Endothelial cell of umbilical vein (primary cell): ENCODE results near the gene TMF1.

Source experiments
- CTCF ChIP-seq, 2 donors: IDR thresholded peaks; 1 replicate in 1 of 2; 2 replicates in 1 of 2; pipeline ENCODE4 v1.5.1; 2011; ENCODE audit warnings: low read length in 2 of 2, mild to moderate bottlenecking in 2 of 2, moderate library complexity in 2 of 2, control low read depth in 1 of 2, inconsistent platforms in 1 of 2, low read depth in 1 of 2; ENCODE audit not compliant: insufficient read depth in 1 of 2; ENCODE audit errors: extremely low read depth in 1 of 2
- EZH2 ChIP-seq: IDR thresholded peaks from 2 replicates; pipeline ENCODE4 v1.6.1; 2012; ENCODE audit warnings: borderline replicate concordance, low read depth, mild to moderate bottlenecking, moderate library complexity, low read length, inconsistent platforms; ENCODE audit not compliant: severe bottlenecking
- POLR2A ChIP-seq: IDR thresholded peaks from 2 replicates; pipeline ENCODE4 v1.6.1; 2012; ENCODE audit warnings: low read depth, mild to moderate bottlenecking, control low read depth, low read length
- POLR2AphosphoS5 ChIP-seq: IDR thresholded peaks from 2 replicates; pipeline ENCODE4 v1.6.1; 2012; ENCODE audit warnings: low read depth, mild to moderate bottlenecking, control low read depth, low read length, moderate library complexity; ENCODE audit not compliant: insufficient read depth

GRCh38 chr3:69058947-69059224 is 6.8 kb upstream of the TMF1 start:
- no peak for TF ChIP-seq POLR2AphosphoS5
- no peak for TF ChIP-seq CTCF (IDR thresholded peaks at IDR 0.05; ENCODE audit: extremely low read depth in 1 of 2, insufficient read depth in 1 of 2, low read depth in 1 of 2, low read length in 2 of 2)
- TF ChIP-seq POLR2A, result no peak
- TF ChIP-seq EZH2, result no peak
